EL (cell line): ENCODE results near the gene COMMD1.
"Not testable (repeated sequence)": the region's sequence is repeated elsewhere in the genome, so short reads cannot be mapped to it uniquely, and the experiment has no call there.

Experiments used
- DNase-seq: peaks from one replicate; pipeline ENCODE4 v3.0.0-alpha.2; 2016

Gene COMMD1

DNA sequence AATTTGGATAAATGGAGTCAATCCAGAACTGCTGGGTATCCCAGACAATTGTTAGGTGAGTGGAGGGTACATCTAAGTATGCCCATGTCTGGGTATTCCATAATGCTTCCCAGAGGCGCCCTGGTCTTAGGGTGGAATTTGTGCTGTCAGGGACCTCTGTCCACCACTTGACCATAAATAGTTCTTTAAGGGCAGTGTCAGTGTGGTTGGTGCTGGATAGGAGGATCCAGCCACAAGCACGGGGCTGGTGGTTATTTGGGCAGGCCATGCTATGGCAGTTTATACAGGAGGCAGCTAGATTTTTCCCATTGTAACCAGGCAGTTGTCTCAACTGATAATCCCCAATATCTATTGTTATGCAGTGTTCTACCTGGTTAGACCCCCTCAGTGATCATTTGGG is 186.0 kb downstream of the COMMD1 start:
- no peak for DNase-seq

DNA sequence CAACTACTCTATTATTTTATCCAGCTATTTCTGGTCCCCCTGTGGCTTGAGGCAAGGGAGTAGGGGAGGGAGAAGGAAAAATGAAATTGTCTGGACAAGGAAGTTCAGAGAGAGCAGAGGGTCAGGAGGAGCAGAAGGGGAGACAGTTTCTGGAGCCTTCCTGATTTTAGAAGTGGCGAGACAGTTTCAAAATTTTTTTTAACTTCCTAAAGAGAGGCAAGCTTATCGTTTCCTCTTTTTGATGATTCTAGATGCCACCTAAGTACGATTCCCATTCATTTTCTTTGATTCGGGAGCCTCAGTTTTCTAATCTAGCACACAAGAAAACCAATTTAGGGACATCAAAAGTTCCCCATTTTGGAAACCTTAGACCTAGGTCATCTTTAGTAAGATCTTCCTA is 193.6 kb downstream of the COMMD1 start:
- DNase-seq: no peak

DNA sequence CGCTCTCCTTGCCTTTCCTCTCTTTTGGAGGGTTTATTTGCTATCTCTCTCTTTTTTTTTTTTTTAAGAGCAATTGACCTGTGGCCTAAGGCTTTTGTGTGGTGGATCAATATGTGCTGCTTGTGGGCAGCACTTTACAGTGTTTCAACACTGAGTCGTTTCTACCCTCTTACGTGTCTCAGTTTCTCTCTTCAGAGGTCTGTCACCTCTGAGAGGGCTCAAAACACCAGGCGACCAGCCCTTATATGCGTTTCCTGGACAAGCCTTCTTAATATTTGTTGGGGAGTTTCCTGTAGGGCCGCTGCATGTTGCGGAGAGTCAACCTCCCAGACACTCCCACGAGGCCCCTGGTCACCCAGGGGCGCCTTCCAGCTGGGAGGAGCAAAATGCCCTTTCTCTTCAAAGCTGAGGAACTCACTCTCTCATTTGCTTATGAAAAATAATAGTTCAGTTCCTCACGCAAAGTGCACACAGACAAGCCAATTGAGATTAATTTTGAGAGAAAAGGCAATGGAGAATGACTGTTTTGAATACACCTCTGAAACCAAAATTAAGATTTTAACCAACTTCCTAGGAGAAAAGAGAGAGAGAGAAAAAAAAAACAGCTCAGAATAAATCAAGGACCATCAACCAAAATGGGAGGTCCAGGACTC is 194.2 kb downstream of the COMMD1 start:
- DNase-seq: no peak

DNA sequence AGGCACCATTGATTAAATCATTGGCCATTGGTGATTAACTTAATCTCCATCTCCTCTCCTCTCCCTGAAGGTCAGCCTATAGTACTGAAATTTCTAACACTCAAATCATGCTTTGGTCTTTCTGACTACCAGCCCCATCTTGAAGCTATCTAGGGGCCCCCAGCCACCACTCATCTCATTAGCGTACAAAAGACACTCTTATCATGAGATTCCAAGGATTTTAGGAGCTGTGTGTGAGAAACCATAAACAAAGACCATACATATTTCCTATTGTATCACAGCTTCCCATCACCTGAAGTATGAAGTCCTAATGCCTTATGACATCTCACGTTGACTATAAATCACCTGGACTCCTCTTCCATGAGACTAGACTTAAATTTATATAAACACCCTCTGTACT is 196.4 kb downstream of the COMMD1 start:
- DNase-seq: no peak

DNA sequence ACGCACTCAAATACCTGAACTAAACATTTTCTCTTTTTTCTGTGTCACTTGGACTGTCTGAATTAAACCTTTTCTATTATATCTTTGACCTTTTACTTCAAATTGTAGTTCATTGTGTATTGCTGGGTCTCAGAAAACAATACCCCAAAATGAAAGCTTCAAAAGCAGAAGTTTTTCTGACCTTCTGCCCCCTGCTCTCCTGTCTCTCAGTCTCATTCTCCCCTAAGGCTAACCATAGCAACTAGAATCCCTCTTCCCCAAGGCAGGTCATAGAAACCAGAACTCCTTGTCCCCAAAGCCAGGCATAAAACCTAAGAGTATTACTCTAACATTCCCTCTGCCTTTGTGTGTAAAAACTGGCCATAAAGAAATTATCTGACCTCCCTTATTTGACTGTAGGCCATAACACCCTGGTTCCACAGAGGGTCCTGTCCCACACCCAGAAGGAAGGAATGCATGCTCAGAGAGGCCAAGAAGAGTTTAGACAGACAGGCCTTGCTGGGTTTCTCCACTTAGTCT is 197.0 kb downstream of the COMMD1 start:
- no peak for DNase-seq

DNA sequence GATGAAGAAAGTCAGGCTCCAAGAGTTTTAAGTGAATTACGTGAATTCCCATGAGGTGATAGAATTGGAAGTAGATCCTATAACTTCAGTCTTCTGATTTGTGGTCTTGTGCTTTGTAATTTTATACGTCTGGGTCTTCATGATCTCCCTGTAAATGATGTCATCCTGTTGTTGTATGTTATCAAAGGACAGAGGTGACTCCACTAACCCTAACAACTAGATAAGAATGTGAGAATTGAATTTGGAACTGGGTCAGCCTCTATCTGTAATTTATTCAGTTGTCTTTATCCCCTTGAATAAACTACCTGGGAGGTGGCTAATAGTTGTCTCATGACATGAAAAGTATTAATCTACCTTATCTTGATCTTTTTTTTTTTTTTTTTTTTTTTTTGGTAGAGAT is 204.1 kb downstream of the COMMD1 start:
- DNase-seq: no peak

DNA sequence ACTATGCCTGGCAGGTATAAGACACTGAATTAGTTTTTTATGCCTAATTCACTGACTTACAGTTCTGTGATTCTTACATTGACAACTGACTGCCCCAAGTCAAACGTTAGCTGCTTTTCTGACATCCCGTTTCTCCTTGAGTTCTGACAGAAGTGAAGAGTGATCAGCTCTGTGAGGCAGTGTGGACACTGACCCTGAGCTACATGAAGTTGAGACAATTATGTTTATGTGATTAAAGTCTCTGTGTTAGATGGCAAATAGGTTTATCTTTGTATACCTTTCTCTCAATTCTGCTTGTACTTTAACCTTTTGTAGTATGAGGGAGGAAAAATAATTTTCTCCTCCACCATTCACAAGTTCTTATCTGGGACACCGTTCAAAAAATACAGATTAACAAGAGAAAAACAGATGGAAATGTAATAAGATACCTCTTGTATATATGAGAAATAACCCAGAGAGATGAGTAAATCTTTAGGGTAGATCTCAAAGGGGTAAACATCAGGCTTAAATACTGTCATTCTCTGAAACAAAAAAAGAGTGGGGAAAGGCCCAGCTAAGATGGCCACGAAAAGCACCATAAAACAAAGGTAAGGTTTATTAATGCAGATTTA is 205.0 kb downstream of the COMMD1 start:
- no peak for DNase-seq

DNA sequence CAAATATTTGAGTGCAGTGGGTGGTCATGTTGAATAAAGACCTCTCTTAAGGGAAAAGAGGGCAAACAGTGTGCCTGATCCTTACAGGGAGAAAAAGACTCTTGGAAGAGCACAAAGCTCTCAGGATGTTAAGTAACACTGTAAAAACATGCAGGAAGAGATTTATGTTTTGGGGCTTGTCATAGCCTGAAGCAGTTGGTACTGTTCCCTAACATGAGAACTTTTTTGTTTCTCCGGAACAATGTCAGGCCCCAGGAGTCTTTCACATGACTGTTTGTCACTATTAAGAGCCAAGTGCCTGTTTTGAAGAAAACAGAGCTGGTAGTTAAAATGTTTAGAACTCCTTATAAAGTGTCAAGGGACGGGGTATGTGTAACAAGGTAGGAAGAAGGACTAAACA is 206.7 kb downstream of the COMMD1 start:
- peak; percentile 2 for DNase-seq

DNA sequence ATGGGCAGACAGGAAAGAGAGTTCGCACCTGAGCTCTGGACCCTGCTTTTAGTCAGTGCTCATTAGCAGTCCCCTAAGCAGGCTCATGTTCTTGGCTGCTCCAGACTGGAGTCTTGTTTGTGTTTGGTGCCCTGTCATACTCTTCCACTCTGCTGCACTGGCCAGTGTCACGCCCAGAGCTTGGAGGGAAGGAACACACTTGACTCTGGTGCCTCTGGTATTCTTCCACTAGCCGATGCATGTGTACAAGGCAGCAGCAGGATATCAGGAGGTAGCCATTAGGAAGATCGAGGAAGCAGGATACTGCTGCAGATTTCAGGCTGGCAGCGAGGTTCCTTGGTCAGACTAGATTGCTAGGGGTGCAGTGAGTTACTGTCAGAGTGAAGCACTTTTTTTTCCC is 209.1 kb downstream of the COMMD1 start:
- DNase-seq: no peak

DNA sequence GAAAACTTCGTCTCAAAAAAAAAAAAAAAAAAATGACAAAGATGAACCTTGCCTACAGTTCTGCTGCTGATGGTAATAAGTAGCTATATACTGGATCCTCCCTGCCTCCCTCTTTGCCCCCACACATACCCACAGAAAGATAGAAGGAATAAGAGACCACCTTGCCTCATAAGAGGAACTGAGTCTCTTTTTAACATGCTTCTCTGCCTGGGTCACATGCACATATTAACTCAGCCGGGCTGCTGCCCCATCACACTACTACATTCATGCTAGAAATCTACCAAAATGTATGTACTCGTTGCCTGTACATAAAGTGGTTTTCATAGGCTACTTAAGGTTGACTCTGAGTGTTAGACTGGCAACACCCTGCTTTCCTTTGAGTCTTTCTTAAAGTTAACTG is 211.5 kb downstream of the COMMD1 start:
- DNase-seq: no peak

DNA sequence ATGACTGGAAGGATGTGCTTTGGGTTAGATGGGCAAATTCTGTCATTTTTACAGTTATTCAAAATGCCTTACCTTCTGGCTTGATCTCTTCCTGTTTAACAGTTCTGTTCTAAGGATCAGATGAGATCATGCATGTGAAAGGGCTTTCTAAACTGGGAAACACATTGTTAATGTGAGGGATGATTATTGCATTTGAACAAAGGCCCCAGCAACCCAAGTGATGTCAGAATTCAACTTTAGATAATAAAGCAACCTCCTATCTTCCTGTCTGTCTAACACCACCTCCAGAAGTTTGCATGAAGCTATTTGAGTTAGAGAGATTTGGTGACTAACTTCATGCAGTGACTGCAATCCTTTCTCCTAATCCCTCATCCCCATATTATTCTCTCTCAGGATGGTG is 212.7 kb downstream of the COMMD1 start:
- DNase-seq: no peak

DNA sequence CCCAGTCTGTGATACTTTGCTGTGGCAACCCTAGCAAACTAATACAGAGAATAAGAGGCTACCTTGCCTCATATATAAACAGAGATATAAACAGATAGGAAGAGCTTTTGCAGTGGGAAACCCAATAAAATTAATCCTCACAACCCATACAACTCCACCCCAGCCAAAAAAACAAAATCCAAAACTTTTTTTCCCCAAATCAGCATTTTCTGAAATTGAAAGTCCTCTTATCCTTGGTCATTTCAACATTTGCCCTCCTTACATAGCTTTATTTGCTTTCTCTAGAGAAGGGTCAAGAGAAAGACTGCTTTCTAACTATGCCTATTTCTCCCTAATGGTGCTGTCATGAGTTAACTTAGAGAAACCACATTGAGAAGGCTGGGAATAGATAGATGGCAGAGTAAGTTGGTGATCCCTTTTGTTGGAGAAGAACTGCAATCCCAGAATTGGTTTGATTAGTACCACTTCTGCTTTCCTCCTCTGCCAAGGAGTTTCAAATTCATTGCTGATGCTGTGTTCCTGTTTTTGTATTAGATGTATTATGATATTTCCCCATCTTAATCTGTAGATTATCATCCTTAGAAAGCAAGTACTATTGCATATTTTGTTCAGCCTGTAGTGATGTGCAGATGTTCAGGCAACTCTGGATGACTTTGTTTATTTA is 214.0 kb downstream of the COMMD1 start:
- no peak for DNase-seq

DNA sequence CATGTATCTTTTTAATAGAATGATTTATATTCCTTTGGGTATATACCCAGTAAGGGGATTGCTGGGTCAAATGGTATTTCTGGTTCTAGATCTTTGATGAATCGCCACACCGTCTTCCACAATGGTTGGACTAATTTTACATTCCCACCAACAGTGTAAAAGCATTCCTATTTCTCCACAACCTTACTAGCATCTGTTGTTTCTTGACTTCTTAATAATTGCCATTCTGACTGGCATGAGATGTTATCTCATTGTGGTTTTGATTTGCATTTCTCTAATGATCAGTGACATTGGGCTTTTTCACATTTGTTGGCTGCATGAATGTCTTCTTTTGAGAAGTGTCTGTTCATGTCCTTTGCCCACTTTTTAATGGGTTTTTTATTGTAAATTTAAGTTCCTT is 220.8 kb downstream of the COMMD1 start:
- DNase-seq: not testable (repeated sequence)

DNA sequence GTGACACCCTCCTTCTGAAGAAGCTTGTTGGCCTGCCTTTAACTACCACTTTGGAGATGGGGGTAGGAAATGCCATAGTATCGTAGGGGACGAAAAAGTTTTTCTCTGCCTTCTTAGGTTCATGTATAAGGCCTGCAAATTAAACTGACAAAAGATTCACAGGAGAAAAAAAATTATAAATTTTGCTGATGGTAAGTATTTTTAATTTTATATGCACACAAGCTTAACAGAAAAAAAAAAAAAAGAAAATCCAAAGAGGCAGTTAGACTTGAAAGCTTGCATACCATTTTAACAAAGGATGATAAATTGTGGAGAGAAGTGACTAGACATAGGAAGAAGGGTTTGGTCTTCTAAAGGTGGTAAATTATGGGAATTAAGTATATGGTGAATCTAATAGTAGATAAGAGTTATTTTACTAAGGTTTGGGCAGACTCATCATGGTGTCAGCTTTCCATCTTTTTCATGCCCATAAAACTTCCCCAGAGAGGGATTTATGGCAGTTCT is 227.9 kb downstream of the COMMD1 start:
- no peak for DNase-seq

DNA sequence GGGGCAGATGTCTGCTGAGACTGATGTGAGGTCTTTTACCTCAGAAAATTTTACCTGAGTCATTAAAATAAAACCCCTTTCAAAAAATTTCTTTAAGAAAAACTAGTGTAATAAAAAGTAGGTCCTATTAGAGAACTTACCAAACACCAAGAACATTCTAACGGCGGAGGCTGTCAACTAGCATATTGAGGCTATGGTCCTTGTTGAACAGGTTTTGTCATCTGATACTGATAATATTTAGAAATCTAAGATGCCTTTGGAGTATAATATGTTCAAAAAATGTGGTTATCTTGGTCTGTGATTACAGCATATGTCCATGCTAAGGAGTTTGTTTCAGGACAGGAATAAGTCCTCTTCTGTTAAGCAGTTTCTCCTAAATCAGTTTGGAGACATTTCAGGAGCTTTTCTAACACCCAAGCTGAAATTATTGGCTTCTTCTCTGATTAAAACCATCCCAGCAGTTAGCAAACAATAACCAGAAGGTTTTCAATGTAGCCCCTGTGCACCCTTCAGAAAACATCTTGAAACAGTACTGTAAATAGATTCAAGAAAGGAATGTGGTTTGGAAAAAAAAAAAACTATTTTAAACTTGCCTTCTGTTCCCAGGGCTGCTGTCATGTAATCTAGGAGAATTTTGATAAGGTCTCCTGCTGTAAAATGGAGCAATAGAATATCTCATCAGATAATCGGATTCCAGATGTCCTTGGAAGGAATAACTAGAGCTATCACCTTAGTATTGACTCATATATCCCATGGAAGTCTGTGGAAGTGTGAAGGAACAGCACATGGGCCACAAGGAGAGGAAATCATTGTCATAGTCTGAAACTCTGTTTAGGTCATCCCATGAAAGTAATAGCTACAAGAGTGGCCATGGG is 231.7 kb downstream of the COMMD1 start:
- DNase-seq: no peak

DNA sequence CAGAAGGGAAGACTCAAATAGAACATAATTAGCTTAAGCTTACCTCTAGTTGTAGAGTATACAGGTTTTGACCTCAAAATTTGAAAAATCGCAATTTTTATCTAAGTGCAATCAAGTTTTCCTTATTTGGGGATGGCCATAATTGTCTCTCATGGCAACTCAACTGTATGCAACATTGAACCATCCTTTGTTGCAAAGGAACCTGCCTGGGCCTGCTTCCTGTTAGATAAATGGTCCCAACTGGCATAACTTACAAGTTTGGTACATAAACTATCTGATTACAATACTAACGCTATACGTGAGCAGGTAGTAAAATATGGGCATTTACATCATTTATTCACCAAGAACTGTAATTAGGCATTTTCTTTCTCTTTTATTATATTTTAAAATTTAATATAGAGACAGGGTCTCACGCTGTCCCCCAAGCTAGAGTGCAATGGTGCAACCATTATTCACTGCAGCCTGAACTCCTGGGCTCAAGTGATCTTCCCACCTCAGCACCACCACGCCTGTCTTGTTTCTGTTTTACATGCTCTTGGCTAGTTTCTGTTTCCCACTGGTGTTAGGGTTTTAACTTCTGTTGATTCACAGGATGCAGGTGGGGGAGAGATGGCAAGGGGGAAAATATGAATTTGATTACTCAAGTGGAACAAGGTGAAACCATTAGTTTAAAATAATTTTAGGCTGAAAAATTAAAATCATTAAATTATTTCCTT is 235.1 kb downstream of the COMMD1 start:
- no peak for DNase-seq

DNA sequence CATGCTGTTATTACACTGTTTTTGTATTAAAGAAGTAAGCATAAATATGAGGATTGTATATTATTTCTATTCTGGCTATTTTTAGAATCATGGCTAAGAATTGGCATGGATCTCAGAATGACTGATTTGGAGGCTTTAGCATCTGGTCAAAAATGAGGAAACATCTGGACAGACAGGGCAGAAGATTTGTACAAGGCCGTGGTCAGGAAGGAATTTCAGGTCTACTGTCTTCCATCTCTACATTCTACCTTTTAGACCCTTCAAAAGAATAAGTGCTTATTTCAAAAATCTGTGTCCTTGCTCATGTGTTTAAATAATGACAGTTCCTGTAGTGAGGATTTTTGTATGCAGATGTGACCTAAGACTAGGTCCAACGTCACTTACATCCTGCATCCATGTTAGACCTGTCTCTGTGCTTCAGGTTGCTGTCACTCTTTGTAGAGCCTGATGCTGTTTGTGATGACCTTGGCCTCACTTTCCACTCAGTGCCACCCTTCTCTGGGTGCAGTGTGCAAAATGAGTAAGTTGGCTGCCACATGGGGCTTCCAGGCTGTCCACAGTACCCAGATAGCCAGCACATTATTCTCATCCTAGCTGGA is 235.8 kb downstream of the COMMD1 start:
- no peak for DNase-seq

DNA sequence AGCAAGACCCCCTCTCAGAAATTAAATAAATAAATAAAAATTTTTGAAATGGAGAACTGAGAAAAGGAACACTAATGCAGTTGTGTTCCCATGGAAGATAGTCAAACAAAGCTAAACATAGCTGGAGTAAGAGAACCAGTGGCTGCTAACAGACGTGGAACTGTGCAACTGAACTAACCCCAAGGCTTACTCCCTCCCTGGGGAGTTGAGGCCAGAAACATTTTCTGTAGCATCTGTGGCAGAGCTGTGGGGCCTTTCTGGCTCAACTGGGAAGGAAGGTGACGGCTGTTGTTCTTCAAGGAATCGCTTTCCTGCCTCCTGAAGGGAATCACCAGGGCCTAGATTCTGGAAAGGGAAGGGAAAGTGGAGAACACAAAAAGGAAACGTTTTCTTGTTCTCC is 236.6 kb downstream of the COMMD1 start:
- no peak for DNase-seq

DNA sequence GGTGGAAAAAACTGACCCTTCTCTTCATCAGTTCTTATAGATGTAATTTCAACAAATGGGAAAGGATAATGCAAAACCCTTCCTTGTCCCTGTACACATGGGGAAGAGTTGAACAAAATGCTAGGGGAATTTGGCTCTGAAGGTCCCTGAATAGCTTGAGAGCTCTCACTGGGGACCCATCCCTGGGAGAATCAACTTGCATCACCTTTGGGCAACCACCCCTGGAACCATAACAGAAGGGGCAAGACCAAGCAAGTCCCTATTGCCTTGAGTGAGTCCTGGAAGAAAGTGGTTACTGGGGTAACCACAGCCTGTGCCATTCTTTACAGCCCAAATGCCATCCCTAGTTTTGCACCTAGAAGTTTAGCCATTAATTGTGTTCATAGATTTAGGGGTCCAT is 238.2 kb downstream of the COMMD1 start:
- no peak for DNase-seq

DNA sequence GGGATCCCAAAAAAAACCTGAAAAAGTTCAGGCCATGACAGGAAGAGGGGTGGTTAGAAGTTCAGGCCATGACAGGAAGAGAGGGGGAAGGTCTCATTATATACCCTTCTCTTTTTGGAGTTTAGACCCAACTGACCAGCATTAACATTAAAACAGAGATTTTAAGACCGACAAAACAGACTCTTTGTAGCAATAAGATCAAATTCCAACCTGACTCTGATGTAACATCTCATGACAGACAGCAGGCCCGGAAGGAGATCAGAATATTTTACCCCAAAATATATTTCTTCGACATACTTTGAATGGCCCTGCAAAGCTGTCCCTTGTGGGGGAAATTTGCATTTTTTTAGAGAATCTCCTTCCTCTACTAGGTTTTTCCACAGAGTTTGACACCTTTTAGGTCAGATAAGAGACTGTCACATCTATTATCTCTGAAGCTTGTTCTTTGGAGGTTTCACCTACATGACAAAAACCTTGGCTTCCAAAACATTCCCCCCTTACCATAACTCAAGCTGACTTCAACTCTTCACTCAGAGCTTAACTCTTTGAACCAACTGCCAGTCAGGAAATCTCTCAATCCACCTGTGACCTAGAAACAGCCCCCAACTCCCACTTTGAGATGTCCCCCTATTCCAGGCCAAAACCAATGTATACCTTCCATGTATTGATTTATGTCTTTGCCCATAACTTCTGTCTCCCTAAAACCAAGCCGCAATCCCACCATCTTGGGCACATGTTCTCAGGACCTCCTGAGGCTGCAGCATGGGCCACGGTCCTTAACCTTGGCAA is 239.4 kb downstream of the COMMD1 start:
- DNase-seq: no peak

DNA sequence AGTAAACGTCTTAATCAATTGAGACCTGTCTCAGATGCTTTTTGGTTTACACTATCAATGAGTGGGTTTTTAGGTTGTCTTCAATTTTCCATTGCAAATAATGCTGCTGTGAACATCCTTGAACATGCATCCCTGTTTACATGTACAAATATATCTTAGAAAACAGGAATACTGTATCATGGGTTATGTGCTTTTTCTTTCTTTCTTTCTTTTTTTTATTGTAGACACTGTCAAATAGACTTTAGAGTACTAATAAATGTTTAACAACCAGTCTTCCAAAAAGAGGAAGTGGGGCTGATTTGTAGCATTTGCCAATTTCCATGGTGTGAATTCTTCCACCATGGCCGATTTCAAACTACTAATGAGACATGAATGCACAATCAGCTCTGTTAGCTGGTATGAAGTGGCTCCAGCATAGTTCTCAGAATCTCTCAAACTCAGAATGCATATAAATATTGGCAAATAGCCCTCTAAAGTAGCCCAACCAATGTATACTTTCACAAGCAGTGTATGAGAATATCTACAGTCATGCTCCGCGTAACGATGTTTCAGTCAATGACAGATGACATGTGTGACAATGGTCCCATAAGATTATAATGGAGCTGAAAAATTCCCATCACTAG is 240.1 kb downstream of the COMMD1 start:
- no peak for DNase-seq
